ENCODE results near the gene IGLON5.
A peak's percentile ranks its signal among the peaks of the same experiment; 100 is the strongest.

IGLON5 gene

GRCh38 chr19:51338563-51339312 is 27.3 kb downstream of the IGLON5 start:
- peak; percentile 87 for DNase-seq (ENCODE audit: low read depth)

GRCh38 chr19:51339313-51339686 is 27.9 kb downstream of the IGLON5 start:
- DNase-seq (ENCODE audit: low read depth), result peak; percentile 23

GRCh38 chr19:51339687-51340656 is 28.5 kb downstream of the IGLON5 start:
- peak; percentile 98 for DNase-seq (ENCODE audit: low read depth)

GRCh38 chr19:51341066-51341465 is 29.6 kb downstream of the IGLON5 start:
- DNase-seq (ENCODE audit: low read depth), result no peak

GRCh38 chr19:51341976-51342580 is 30.6 kb downstream of the IGLON5 start, which contains the start of gene VSIG10L:
TSS of gene VSIG10L (minus strand) at chr19:51342139. CDS start at chr19:51342124, 15 bp downstream.
- DNase-seq (ENCODE audit: low read depth), result no peak

GRCh38 chr19:51342631-51343569 is 31.5 kb downstream of the IGLON5 start:
- DNase-seq (ENCODE audit: low read depth), result no peak

GRCh38 chr19:51345076-51345620 is 33.7 kb downstream of the IGLON5 start:
- DNase-seq (ENCODE audit: low read depth), result no peak

GRCh38 chr19:51346742-51347141 is 35.3 kb downstream of the IGLON5 start:
- no peak for DNase-seq (ENCODE audit: low read depth)

- no peak for DNase-seq (ENCODE audit: low read depth)
Observed at GRCh38 chr19:51347209-51347928, 35.9 kb downstream of the IGLON5 start.

GRCh38 chr19:51351266-51351990 is 40.0 kb downstream of the IGLON5 start:
- no peak for DNase-seq (ENCODE audit: low read depth)

- no peak for DNase-seq (ENCODE audit: low read depth)
Observed at GRCh38 chr19:51352783-51353360, 41.4 kb downstream of the IGLON5 start.

GRCh38 chr19:51354103-51354741 is 42.8 kb downstream of the IGLON5 start:
- no peak for DNase-seq (ENCODE audit: low read depth)

- DNase-seq (ENCODE audit: low read depth), result no peak
Observed at GRCh38 chr19:51354742-51355148, 43.3 kb downstream of the IGLON5 start.

- no peak for DNase-seq (ENCODE audit: low read depth)
Observed at GRCh38 chr19:51356159-51356801, 44.8 kb downstream of the IGLON5 start.

GRCh38 chr19:51357952-51358351 is 46.5 kb downstream of the IGLON5 start:
- DNase-seq (ENCODE audit: low read depth), result no peak

- no peak for DNase-seq (ENCODE audit: low read depth)
Observed at GRCh38 chr19:51359294-51359693, 47.9 kb downstream of the IGLON5 start.

GRCh38 chr19:51361239-51361638 is 49.8 kb downstream of the IGLON5 start:
- DNase-seq (ENCODE audit: low read depth), result no peak
